ENCODE results near the gene ACBD4.

ACBD4 gene

GRCh38 chr17:45172541-45173286, 37.2 kb downstream of the ACBD4 start:
- DNase-seq: no peak
- TF ChIP-seq GATA1 (IDR thresholded peaks at IDR 0.05; ENCODE audit: low read depth, low read length): no peak
- TF ChIP-seq POLR2A (IDR thresholded peaks at IDR 0.05; ENCODE audit: low read length): no peak

GRCh38 chr17:45175759-45176115, 40.2 kb downstream of the ACBD4 start:
- no peak for TF ChIP-seq POLR2A (IDR thresholded peaks at IDR 0.05; ENCODE audit: low read length)
- no peak for TF ChIP-seq GATA1 (IDR thresholded peaks at IDR 0.05; ENCODE audit: low read depth, low read length)
- DNase-seq: no peak

- TF ChIP-seq GATA1 (IDR thresholded peaks at IDR 0.05; ENCODE audit: low read depth, low read length) (no peak), POLR2A (IDR thresholded peaks at IDR 0.05; ENCODE audit: low read length) (no peak)
- DNase-seq: no peak
Observed at GRCh38 chr17:45177563-45177962, 42.1 kb downstream of the ACBD4 start.

GRCh38 chr17:45184144-45184543, 48.7 kb downstream of the ACBD4 start:
- no peak for DNase-seq
- TF ChIP-seq POLR2A (IDR thresholded peaks at IDR 0.05; ENCODE audit: low read length) (no peak), GATA1 (IDR thresholded peaks at IDR 0.05; ENCODE audit: low read depth, low read length) (no peak)

- TF ChIP-seq POLR2A (IDR thresholded peaks at IDR 0.05; ENCODE audit: low read length) (no peak), GATA1 (IDR thresholded peaks at IDR 0.05; ENCODE audit: low read depth, low read length) (no peak)
- DNase-seq: no peak
Observed at GRCh38 chr17:45186801-45187354, 51.4 kb downstream of the ACBD4 start.

GRCh38 chr17:45189009-45189408, 53.5 kb downstream of the ACBD4 start:
- no peak for DNase-seq
- TF ChIP-seq POLR2A (IDR thresholded peaks at IDR 0.05; ENCODE audit: low read length): no peak
- no peak for TF ChIP-seq GATA1 (IDR thresholded peaks at IDR 0.05; ENCODE audit: low read depth, low read length)

GRCh38 chr17:45190503-45191255, 55.2 kb downstream of the ACBD4 start:
- no peak for TF ChIP-seq GATA1 (IDR thresholded peaks at IDR 0.05; ENCODE audit: low read depth, low read length)
- TF ChIP-seq POLR2A (IDR thresholded peaks at IDR 0.05; ENCODE audit: low read length): no peak
- DNase-seq: no peak

Data from erythroblast (primary cell).